Measurements from ENCODE around the gene CNTD1. TPM values are rescaled to one million over a fixed set of nuclear protein-coding genes. Genes with fewer than 3 reads are reported as not detected.

The CNTD1 gene
- total RNA-seq, 2 experiments from 2014 or later, result 0.45 TPM; not detected in 1

DNA sequence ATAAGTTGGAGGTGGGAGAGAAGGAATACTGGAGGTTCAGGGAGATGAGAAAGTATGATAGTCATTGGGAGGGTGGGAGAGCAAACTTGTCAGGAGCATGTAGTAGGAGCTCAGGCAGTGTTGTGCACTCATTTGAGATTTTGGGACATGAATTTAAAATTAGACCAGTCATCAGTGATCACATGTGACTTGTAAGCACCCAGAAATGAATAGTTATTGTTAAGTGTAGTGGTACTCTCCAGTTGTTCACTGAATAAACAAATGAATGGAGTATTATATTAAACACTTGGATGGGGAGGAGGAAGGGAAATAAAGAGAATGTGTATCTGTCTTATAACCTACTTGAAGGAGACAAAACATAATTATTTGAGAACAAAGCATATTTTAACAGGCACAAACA is 32.3 kb downstream of the CNTD1 start:
- H3K9me3 Mint-ChIP-seq, result no peaks in the 10 kb centered on the region
- POLR2A ChIA-PET, result no interaction called here
- no peak overlapping the region for H3K27ac Mint-ChIP-seq
- DNase-seq, result no peak
- H3K27me3 Mint-ChIP-seq, result peaks cover 4% of the 10 kb centered on the region
- no peak overlapping the region for H3K4me3 Mint-ChIP-seq
- no peak for ATAC-seq (ENCODE audit: low read depth)
- H3K36me3 Mint-ChIP-seq, result peaks cover 14% of the 10 kb centered on the region
- peaks cover 16% of the 10 kb centered on the region for H3K4me1 Mint-ChIP-seq

DNA sequence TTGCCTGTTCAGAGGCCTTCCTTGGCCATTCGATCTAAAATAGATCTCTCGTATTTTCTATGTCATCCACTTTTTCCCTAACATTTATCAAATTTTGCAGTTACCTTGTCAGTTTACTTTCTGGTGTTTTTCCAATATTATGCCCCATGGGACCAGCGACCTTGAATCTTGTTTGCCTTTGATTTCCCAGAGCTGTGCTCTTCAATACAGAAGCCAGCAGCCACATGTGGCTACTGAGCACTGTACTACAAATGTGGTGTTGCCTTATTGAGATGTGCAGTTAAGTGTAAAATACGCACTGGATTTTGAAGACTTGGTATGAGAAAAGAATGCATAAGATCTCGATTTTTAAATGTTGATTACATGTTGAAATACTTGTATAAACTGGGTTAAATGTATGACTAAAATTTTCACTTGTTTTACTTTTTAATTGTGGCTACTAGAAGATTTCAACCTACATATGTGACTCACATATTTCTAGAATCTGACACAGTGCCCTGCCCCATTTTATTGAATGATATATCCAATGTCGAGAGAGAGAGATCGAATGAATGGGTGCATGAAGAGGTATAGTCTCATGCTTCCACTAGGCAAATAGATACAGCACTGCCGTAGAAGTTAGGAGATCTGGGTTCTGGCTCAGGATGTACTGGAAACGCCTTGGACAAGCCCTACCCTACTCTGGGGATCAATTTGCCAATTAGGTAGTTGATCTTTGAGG is 33.7 kb downstream of the CNTD1 start:
- DNase-seq, result no peak
- Mint-ChIP-seq H3K9me3 (no peaks in the 10 kb centered on the region), H3K4me3 (peak overlapping the region; percentile 92), H3K36me3 (peaks cover 19% of the 10 kb centered on the region), H3K27me3 (peaks cover 2% of the 10 kb centered on the region), H3K4me1 (peaks cover 16% of the 10 kb centered on the region), H3K27ac (peak overlapping the region; percentile 97)
- POLR2A ChIA-PET, result interaction anchor here (0.9 to 2.8 kb wide), 3 partner anchors 8 to 166 kb away, joined by 4 to 44 read pairs (median 6); partner anchors contain the start of genes BECN1 and RPL27
- ATAC-seq (ENCODE audit: low read depth), result peak; percentile 6

DNA sequence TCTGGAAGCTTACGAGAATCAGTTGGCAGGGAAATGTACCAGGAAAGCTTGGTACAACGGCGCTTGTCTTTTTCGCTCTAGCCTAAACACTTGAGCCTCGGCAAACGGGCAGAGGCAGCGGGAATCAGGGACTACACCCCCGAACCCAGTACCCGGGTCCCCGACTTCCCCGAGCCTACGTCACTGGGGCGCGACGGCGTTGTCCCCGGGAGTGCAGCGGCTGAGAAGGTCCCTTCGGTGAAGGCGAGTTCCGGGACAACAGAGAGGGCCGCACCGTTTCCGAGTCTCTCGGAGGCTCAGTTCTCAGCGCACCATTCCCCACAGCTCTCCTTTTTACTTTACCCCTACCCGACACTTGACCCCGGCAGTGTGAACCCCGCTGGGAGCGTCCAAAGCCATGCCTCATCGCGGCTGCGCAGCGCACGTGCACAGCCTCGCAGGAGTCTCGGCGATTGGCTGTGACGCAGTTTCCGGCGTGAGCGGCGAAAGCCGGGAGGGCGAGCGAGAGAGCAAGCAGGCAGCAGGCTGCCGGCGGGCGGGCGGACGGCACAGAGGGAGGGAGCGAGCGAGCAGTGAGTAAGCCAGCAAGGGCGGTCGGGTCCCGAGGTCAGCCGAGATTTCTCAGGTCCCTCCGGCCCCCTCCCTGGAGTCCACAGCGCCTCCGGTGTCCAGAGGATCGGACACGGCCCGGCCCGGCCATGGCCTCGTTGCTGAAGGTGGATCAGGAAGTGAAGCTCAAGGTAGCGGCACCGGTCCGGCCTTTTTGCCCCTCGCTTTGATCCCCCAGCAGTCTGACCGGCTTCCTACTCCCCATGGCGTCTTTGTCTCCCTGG is 34.5 kb downstream of the CNTD1 start, which contains the start of gene PSME3:
Gene PSME3, plus strand, starts transcription at position 464 of the 833 bp plus-strand sequence. Its CDS starts 235 bp downstream, at position 699.
- no peaks in the 10 kb centered on the region for H3K27me3 Mint-ChIP-seq
- H3K36me3 Mint-ChIP-seq, result peaks cover 24% of the 10 kb centered on the region
- peaks cover 19% of the 10 kb centered on the region for H3K4me1 Mint-ChIP-seq
- POLR2A ChIA-PET, result interaction anchor here (0.6 to 2.8 kb wide), 8 partner anchors 9 to 165 kb away, joined by 3 to 44 read pairs (median 4); partner anchors contain the start of genes AARSD1, BECN1, CNTD1 and COA3
- peak; percentile 92 for DNase-seq
- H3K27ac Mint-ChIP-seq, result peak within 1 kb of the TSS; percentile 97
- ATAC-seq (ENCODE audit: low read depth), result peak; percentile 92
- no peaks in the 10 kb centered on the region for H3K9me3 Mint-ChIP-seq
- H3K4me3 Mint-ChIP-seq, result peak within 1 kb of the TSS; percentile 92

DNA sequence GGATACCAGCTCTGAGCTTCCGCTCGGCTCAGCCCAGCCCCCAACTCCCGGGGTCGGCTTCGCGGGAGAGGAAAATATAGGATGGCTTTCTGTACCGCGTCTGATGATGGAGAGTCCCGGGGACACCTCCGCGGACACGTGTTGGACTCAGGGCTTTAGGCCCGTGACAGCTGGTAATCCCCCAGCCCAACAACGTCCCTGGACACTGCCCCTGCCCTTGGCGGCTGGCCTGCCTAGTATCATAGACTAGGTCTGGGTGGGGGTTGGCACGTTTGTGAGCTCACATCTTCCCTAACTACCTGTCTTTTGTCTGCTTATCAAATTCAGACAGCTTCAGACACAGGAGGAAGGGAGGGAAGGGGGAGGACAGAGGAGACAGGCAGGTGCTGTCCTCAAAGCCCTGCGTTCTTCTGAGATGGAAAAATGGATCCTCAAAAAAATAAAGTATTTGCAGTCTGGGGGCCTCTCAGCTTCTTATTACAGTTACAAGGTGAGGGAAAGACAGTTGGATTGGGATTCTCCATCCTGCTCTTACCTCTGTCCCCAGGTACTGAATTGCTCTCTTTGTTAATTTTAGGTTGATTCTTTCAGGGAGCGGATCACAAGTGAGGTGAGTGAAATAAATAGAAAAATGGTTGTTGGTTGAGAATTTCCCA is 35.2 kb downstream of the CNTD1 start:
- no peaks in the 10 kb centered on the region for H3K9me3 Mint-ChIP-seq
- H3K4me1 Mint-ChIP-seq, result peaks cover 19% of the 10 kb centered on the region
- POLR2A ChIA-PET, result interaction anchor here (0.6 to 2.8 kb wide), 7 partner anchors 10 to 164 kb away, joined by 3 to 44 read pairs (median 4); partner anchors contain the start of genes AARSD1, BECN1, CNTD1 and COA3
- H3K4me3 Mint-ChIP-seq, result peak overlapping the region; percentile 92
- H3K27ac Mint-ChIP-seq, result peak overlapping the region; percentile 97
- no peak for DNase-seq
- no peak for ATAC-seq (ENCODE audit: low read depth)
- H3K36me3 Mint-ChIP-seq, result peaks cover 28% of the 10 kb centered on the region
- no peaks in the 10 kb centered on the region for H3K27me3 Mint-ChIP-seq

DNA sequence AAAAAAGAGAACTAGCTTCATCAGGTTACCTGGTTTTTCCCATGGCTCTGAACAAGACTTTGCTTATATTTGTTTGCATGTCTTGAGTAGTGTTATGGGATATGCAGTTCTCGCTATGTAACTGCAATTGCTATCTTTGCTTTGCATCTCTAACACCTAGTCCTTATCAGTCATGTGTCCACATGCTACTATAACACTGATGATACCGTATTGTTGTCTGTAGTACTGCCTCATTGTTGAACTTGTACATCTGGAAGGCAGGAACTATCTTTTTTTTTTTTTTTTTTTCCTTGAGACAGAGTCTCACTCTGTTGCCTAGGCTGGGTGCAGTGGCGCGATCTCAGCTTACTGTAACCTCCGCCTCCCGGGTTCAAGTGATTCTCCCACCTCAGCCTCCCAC is 37.1 kb downstream of the CNTD1 start:
- no peak overlapping the region for H3K27ac Mint-ChIP-seq
- DNase-seq, result no peak

DNA sequence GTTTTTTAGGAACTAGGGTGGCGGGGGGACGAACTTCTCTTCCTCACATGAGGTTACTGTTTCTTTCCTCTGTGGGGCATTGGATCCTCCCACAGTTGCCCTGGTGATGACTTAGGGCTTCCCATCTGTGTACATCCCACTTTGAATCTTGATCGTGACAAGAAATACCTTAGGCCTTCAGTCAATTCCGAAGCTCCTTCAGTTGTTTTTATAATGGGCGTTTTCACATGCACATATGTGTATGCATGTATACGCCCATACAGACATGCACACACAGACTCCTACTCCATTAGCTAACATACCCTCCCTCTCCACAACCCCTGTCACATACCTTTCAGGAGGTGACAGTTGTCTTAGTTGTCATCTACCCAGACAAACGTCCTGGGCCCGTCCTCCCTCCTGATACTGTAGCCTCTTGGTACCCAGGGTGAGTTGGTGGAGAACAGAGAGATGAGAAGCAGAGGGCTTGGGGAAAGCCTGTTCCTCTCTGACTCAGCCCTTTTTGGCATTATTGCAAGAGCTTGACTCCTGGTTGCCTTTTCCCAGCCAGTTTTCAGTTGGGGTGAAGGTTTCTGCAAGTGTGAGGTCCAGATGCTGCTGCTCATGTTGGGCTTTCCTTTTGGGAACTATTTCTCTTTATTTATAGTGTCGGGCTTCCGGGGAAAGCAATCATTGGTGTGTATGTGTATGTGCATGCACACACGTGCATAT is 43.5 kb downstream of the CNTD1 start:
- no peak overlapping the region for H3K4me3 Mint-ChIP-seq
- ATAC-seq (ENCODE audit: low read depth) (no peak), DNase-seq (no peak)
- H3K9me3 Mint-ChIP-seq, result no peaks in the 10 kb centered on the region
- no peak overlapping the region for H3K27ac Mint-ChIP-seq
- peaks cover 12% of the 10 kb centered on the region for H3K4me1 Mint-ChIP-seq
- H3K36me3 Mint-ChIP-seq, result peaks cover 11% of the 10 kb centered on the region
- POLR2A ChIA-PET, result interaction anchor here (0.5 to 1.0 kb wide), 2 partner anchors 18 to 139 kb away, joined by 3 read pairs; partner anchors contain the start of gene BECN1
- H3K27me3 Mint-ChIP-seq, result no peaks in the 10 kb centered on the region

More for the DNA sequence above, 37.1 kb downstream of the CNTD1 start:
- Mint-ChIP-seq H3K9me3 (no peaks in the 10 kb centered on the region), H3K4me1 (peaks cover 19% of the 10 kb centered on the region), H3K4me3 (no peak overlapping the region), H3K36me3 (peaks cover 30% of the 10 kb centered on the region), H3K27me3 (no peaks in the 10 kb centered on the region)
- no peak for ATAC-seq (ENCODE audit: low read depth)
- POLR2A ChIA-PET, result no interaction called here

DNA sequence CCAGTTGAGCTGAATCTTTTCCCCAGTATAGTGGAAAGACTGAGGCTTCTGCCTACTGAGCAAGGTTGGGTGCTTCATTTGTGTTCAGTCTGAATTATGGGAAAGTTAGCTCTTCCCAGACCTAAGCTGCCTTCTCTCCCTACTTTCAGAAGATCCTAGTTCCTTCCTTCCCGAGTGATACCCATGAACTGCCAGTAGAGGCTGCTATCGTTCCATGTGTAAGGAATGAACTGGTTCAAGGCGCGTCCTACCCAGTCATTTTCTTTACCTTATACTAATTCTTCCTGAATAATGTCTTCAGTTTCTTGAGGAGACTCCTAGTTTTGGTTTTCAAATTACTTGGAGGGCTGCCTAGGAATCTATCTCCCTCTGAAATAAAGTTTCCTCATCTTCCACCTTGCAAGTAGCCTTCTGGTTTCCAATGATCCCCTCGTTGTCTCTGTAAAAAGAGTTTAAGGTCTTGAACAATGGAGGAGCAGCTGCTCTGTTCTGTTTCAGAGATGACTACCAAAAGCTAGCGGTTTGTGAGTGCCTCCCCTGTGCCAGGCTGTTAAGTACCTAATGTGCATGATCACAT is 44.8 kb downstream of the CNTD1 start:
- Mint-ChIP-seq H3K9me3 (no peaks in the 10 kb centered on the region), H3K27me3 (no peaks in the 10 kb centered on the region), H3K4me3 (no peak overlapping the region), H3K27ac (no peak overlapping the region), H3K36me3 (peaks cover 6% of the 10 kb centered on the region), H3K4me1 (peaks cover 9% of the 10 kb centered on the region)
- ATAC-seq (ENCODE audit: low read depth), result no peak
- POLR2A ChIA-PET, result interaction anchor here (0.5 to 1.4 kb wide), 3 partner anchors 19 to 155 kb away, joined by 3 to 6 read pairs (median 3); partner anchors contain the start of genes BECN1 and RPL27
- DNase-seq, result no peak

DNA sequence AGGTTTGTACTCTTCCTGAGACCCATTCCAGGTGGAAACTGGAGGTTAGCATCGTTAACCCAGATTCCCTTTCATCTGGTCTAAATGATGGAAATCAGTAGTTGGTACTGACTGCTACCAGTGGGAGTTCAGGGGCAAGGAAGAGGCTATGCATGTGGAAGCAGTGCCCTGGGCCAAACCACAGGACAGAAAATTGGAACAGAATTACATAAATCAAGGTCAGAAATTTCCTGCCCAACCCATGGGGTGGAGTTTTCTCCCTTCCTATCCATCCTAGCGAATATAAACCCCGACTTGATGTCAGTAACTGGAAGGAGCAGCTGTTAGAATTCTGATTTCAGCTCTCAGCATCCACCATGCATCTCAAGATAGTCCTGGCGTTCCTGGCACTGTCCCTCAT is 45.6 kb downstream of the CNTD1 start, which contains the start of gene AOC2:
Gene AOC2, plus strand, starts transcription at position 310 of the 400 bp plus-strand sequence. Its CDS starts 47 bp downstream, at position 357.
- no peak within 1 kb of the TSS for H3K4me3 Mint-ChIP-seq
- ATAC-seq (ENCODE audit: low read depth) (no peak), DNase-seq (no peak)
- H3K27ac Mint-ChIP-seq, result no peak within 1 kb of the TSS
- no peaks in the 10 kb centered on the region for H3K9me3 Mint-ChIP-seq
- POLR2A ChIA-PET, result interaction anchor here (1.4 kb wide), 1 partner anchor 154 kb away, joined by 3 read pairs; the partner anchor contains the start of gene RPL27
- H3K4me1 Mint-ChIP-seq, result peaks cover 9% of the 10 kb centered on the region
- H3K36me3 Mint-ChIP-seq, result no peaks in the 10 kb centered on the region
- no peaks in the 10 kb centered on the region for H3K27me3 Mint-ChIP-seq

DNA sequence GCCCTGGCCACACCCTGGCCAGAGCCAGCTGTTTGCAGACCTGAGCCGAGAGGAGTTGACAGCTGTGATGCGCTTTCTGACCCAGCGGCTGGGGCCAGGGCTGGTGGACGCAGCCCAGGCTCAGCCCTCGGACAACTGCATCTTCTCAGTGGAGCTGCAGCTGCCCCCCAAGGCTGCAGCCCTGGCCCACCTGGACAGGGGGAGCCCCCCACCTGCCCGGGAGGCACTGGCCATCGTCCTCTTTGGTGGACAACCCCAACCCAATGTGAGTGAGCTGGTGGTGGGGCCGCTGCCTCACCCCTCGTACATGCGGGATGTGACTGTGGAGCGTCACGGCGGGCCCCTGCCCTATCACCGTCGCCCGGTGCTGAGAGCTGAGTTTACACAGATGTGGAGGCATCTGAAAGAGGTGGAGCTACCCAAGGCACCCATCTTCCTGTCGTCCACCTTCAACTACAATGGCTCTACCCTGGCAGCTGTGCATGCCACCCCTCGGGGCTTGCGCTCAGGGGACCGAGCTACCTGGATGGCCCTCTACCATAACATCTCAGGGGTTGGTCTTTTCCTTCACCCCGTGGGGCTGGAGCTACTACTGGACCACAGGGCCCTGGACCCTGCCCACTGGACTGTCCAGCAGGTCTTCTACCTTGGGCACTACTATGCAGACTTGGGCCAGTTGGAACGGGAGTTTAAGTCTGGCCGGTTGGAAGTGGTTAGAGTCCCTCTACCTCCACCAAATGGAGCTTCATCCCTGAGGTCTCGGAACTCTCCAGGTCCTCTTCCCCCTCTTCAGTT is 46.3 kb downstream of the CNTD1 start:
- no peaks in the 10 kb centered on the region for H3K36me3 Mint-ChIP-seq

DNA sequence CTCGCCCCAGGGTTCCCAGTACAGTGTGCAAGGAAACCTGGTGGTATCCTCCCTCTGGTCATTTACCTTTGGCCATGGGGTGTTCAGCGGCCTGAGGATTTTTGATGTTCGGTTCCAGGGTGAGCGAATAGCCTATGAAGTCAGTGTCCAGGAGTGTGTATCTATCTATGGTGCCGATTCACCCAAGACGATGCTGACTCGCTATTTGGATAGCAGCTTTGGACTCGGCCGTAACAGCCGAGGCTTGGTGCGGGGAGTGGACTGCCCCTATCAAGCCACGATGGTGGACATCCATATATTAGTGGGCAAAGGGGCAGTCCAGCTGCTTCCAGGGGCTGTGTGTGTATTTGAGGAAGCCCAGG is 46.9 kb downstream of the CNTD1 start:
- no peak for ATAC-seq (ENCODE audit: low read depth)
- DNase-seq, result no peak
- POLR2A ChIA-PET, result interaction anchor here (1.5 kb wide), 1 partner anchor 12 kb away, joined by 6 read pairs; the partner anchor contains the start of gene PSME3
- Mint-ChIP-seq H3K27me3 (no peaks in the 10 kb centered on the region), H3K4me1 (peaks cover 9% of the 10 kb centered on the region), H3K9me3 (no peaks in the 10 kb centered on the region), H3K36me3 (no peaks in the 10 kb centered on the region), H3K27ac (no peak overlapping the region), H3K4me3 (no peak overlapping the region)

More for the DNA sequence above, 46.3 kb downstream of the CNTD1 start:
- Mint-ChIP-seq H3K27me3 (no peaks in the 10 kb centered on the region), H3K4me3 (no peak overlapping the region), H3K9me3 (no peaks in the 10 kb centered on the region), H3K27ac (no peak overlapping the region), H3K4me1 (peaks cover 9% of the 10 kb centered on the region)
- DNase-seq (no peak), ATAC-seq (ENCODE audit: low read depth) (no peak)
- POLR2A ChIA-PET, result interaction anchor here (1.4 to 1.5 kb wide), 2 partner anchors 12 to 153 kb away, joined by 3 to 6 read pairs; partner anchors contain the start of genes PSME3 and RPL27

DNA sequence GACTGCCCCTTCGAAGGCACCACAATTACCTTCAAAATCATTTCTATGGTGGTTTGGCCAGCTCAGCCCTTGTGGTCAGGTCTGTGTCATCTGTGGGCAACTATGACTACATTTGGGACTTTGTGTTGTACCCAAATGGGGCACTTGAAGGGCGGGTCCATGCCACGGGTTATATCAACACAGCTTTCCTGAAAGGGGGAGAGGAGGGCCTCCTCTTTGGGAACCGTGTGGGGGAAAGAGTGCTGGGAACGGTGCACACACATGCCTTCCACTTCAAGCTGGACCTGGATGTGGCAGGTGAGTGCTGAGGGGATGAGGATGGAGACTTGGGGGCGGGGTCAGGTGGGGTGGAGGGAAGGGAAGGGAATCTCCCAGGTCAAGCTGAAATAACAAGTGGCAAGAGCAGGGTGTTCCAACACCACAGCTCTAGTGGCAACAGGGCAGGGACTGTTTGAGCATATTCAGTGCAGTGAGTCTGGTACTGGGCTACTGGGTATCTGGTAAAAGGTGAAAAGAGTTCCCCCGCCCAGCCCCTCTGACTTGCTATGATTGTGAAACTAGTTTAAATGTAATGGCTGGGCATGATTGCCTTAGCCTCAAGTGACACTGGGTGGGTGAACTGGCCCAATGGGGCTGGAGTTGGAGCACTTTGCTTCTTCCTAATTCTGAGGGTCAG is 47.4 kb downstream of the CNTD1 start:
- H3K27me3 Mint-ChIP-seq, result no peaks in the 10 kb centered on the region
- ATAC-seq (ENCODE audit: low read depth) (no peak), DNase-seq (no peak)
- no peaks in the 10 kb centered on the region for H3K36me3 Mint-ChIP-seq
- POLR2A ChIA-PET, result interaction anchor here (1.5 kb wide), 1 partner anchor 13 kb away, joined by 6 read pairs; the partner anchor contains the start of gene PSME3
- H3K4me3 Mint-ChIP-seq, result no peak overlapping the region
- H3K4me1 Mint-ChIP-seq, result peaks cover 9% of the 10 kb centered on the region
- peak overlapping the region; percentile 76 for H3K27ac Mint-ChIP-seq
- no peaks in the 10 kb centered on the region for H3K9me3 Mint-ChIP-seq

Data from activated naive CD8-positive, alpha-beta T cell treated with anti-CD3 and anti-CD28 coated beads, Interleukin-2, amount 10 ng/mL, durations not matched to agents 7 days and 5 days (primary cell).